ENCODE data around the gene SERGEF.

- TF ChIP-seq CTCF (IDR thresholded peaks at IDR 0.05; ENCODE audit: insufficient read depth, low read length, poor library complexity, severe bottlenecking) (no peak), EZH2phosphoT487 (conservative IDR thresholded peaks at IDR 0.05; ENCODE audit: low read length) (no peak)
Measured at GRCh38 chr11:17770917-17771316, 241.9 kb downstream of the SERGEF start.
